ENCODE results near the gene CHEK1. TPM values are rescaled to one million over a fixed set of nuclear protein-coding genes. Genes with fewer than 3 reads are reported as not detected.

Gene CHEK1
- total and polyA plus RNA-seq, 2 donors (not counting 3 experiments of a cell fraction or from before 2014, with no cell fraction given) = 15.0 to 66.1 TPM

DNA sequence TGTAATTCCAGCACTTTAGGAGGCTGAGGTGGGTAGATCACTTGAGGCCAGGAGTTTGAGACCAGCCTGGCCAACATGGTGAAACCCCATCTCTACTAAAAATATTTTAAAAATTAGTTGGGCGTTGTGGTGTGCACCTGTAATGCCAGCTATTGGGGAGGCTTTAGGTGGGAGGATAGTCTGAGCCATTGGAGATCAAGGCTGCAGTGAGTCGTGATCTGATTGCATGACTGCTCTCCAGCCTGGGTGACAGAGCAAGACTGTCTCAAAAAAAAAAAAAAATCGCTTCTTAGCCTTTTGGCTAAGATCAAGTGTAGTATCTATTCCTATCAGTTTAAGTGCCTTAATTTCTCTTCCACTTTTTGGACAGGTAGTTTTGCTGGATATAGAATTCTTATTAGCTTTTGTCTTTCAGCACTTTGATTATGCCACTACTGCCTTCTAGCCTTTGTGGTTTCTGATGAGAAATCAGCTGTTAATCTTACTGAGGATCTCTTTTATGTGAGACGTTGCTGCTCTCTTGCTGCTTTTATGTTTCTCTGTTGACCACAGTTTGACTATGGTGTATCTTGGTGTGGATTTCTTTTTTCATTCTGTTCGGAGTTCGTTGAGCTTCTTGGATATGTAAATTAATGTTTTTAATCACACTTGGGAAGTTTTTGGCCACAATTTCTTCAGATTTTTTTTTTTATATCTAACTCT, 24.7 kb downstream of the CHEK1 start:
- no peak for DNase-seq (ENCODE audit: low read depth, low spot score)
- dilution Hi-C loops (cut with MboI; ENCODE audit: extremely low pct_ligation_motif_present, low sequenced_read_pairs) (no loop called here), intact Hi-C loops (cut with micrococcal nuclease) (loop anchor here (2.0 kb wide), 1 partner anchor 69 kb away; no protein-coding TSS in a partner anchor)
- Histone ChIP-seq H3K4me2 (ENCODE audit: insufficient read depth, low read length) (no peak overlapping the region), H3K9me3 (replicated peaks; ENCODE audit: control insufficient read depth, insufficient read depth, low read length) (no peaks in the 10 kb centered on the region), H3K9me1 (replicated peaks; ENCODE audit: control insufficient read depth, extremely low read depth, insufficient read depth, low read length) (no peaks in the 10 kb centered on the region), H2AFZ (ENCODE audit: low read depth, low read length) (no peak overlapping the region), H3K9ac (replicated peaks; ENCODE audit: extremely low read depth, insufficient read depth, low read length) (no peak overlapping the region), H3K79me2 (ENCODE audit: control insufficient read depth, insufficient read depth, low read length) (peaks cover 10% of the 10 kb centered on the region), H3K36me3 (ENCODE audit: control insufficient read depth in 2 of 2, extremely low read depth in 1 of 2, insufficient read depth in 2 of 2, low read length in 2 of 2) (peaks cover 0 to 3% of the 10 kb centered on the region in 2 experiments), H3K27me3 (ENCODE audit: control insufficient read depth in 2 of 2, insufficient read depth in 2 of 2, low read length in 2 of 2) (no peaks in the 10 kb centered on the region), H3K27ac (ENCODE audit: insufficient read depth, low read depth, low read length) (no peak overlapping the region), H3K4me1 (ENCODE audit: control insufficient read depth, extremely low read depth, insufficient read depth, low read length) (no peaks in the 10 kb centered on the region), H3K4me3 (replicated peaks in 1 of 3; ENCODE audit: insufficient read depth in 1 of 3, low read depth in 1 of 3, low read length in 3 of 3) (no peak overlapping the region), H4K20me1 (replicated peaks; ENCODE audit: control insufficient read depth, extremely low read depth, insufficient read depth, low read length) (no peaks in the 10 kb centered on the region)
- CTCF ChIA-PET = interaction anchor here (1.1 to 1.4 kb wide), 2 partner anchors 15 to 30 kb away, joined by 3 to 4 read pairs; no protein-coding TSS in a partner anchor
- no TSS peak for BruUV-seq (replicated peaks)
- TF ChIP-seq MYC (IDR thresholded peaks at IDR 0.05; ENCODE audit: low read depth, low read length) (no peak), JUN (IDR thresholded peaks at IDR 0.05; ENCODE audit: borderline replicate concordance, insufficient read depth, insufficient read length, low read depth) (no peak), EZH2 (IDR thresholded peaks at IDR 0.05; ENCODE audit: borderline replicate concordance, low read depth, low read length, severe bottlenecking) (no peak), POLR2A (IDR thresholded peaks at IDR 0.05; ENCODE audit: low read depth, low read length) (no peak), FOS (IDR thresholded peaks at IDR 0.05; ENCODE audit: borderline replicate concordance, insufficient read depth, low read length) (no peak), POLR2AphosphoS5 (IDR thresholded peaks at IDR 0.05; ENCODE audit: insufficient read depth, low read depth, low read length) (no peak), GATA2 (IDR thresholded peaks at IDR 0.05; ENCODE audit: insufficient read depth, insufficient read length, low read depth, low read length) (no peak)
- TF ChIP-seq, protein P1, sequence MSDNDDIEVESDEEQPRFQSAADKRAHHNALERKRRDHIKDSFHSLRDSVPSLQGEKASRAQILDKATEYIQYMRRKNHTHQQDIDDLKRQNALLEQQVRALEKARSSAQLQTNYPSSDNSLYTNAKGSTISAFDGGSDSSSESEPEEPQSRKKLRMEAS (IDR thresholded peaks at IDR 0.05; ENCODE audit: insufficient read depth, insufficient read length) = no peak
- TF ChIP-seq, protein P2, sequence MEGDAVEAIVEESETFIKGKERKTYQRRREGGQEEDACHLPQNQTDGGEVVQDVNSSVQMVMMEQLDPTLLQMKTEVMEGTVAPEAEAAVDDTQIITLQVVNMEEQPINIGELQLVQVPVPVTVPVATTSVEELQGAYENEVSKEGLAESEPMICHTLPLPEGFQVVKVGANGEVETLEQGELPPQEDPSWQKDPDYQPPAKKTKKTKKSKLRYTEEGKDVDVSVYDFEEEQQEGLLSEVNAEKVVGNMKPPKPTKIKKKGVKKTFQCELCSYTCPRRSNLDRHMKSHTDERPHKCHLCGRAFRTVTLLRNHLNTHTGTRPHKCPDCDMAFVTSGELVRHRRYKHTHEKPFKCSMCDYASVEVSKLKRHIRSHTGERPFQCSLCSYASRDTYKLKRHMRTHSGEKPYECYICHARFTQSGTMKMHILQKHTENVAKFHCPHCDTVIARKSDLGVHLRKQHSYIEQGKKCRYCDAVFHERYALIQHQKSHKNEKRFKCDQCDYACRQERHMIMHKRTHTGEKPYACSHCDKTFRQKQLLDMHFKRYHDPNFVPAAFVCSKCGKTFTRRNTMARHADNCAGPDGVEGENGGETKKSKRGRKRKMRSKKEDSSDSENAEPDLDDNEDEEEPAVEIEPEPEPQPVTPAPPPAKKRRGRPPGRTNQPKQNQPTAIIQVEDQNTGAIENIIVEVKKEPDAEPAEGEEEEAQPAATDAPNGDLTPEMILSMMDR (IDR thresholded peaks at IDR 0.05; ENCODE audit: extremely low read depth in 1 of 2, insufficient read depth in 1 of 2, low read depth in 1 of 2, low read length in 2 of 2) = no peak
- no peak for FAIRE-seq
- POLR2A ChIA-PET = no interaction called here
